ENCODE data around the gene QRFP. TPM values are rescaled to one million over a fixed set of nuclear protein-coding genes. Genes with fewer than 3 reads are reported as not detected.

The QRFP gene
- total RNA-seq, 1 experiment from 2014 or later: not detected

DNA sequence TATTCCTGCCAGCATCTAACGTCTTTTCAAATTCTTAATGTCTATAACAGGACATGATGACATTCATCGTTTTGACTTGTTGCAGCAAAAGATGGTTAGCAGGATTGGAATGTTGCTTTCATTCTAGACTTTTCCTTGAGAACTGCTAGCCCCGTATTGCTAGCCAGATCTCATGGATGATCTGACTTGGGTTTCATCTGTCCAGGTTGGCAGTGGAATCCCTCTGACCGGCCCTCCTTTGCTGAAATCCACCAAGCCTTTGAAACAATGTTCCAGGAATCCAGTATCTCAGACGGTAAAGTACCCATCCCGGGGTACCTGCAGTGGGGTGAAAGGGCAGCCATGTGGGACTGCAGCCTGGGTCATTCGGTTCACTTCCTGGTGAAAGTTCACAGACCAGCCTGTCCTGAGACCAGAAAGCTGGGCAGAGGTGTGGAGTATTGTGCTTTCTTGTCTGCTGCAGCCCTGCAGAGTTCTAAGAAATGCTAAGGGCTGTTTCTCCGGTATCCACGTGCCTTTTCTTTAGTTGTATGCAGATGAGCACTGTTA lies 16.7 kb downstream of the QRFP start:
- Histone ChIP-seq H3K9me2 (replicated peaks; ENCODE audit: low read length) (no peaks in the 10 kb centered on the region), H3K27ac (ENCODE audit: low read length) (no peak overlapping the region), H3K4me3 (ENCODE audit: low read length) (no peak overlapping the region), H3F3A (ENCODE audit: low read length, unreplicated experiment) (no peaks in the 10 kb centered on the region), H3K9ac (ENCODE audit: low read length) (no peak overlapping the region), H3K9me3 (ENCODE audit: low read length) (no peaks in the 10 kb centered on the region), H3K79me2 (ENCODE audit: low read length) (no peaks in the 10 kb centered on the region), H2AFZ (ENCODE audit: low read length) (no peak overlapping the region), H3K4me2 (ENCODE audit: low read length) (no peak overlapping the region), H4K20me1 (ENCODE audit: low read length) (no peaks in the 10 kb centered on the region), H3K36me3 (ENCODE audit: low read depth, low read length) (peaks cover 3% of the 10 kb centered on the region), H3K27me3 (ENCODE audit: low read length) (no peaks in the 10 kb centered on the region), H3K4me1 (ENCODE audit: insufficient read depth, low read length) (no peaks in the 10 kb centered on the region; the same call in 1 of the 2 replicates)
- intact Hi-C loops (cut with micrococcal nuclease): no loop called here
- ATAC-seq (no peak), DNase-seq (no peak)
- POLR2A ChIA-PET (ENCODE audit: unreplicated experiment): no interaction called here
- TF ChIP-seq EZH2phosphoT487 (IDR thresholded peaks at IDR 0.05; ENCODE audit: borderline replicate concordance, low read length) (no peak), EZH2 (IDR thresholded peaks at IDR 0.05; ENCODE audit: low read length, unreplicated experiment) (no peak)
- BruUV-seq (replicated peaks): no TSS peak
- CTCF ChIA-PET: no interaction called here

DNA sequence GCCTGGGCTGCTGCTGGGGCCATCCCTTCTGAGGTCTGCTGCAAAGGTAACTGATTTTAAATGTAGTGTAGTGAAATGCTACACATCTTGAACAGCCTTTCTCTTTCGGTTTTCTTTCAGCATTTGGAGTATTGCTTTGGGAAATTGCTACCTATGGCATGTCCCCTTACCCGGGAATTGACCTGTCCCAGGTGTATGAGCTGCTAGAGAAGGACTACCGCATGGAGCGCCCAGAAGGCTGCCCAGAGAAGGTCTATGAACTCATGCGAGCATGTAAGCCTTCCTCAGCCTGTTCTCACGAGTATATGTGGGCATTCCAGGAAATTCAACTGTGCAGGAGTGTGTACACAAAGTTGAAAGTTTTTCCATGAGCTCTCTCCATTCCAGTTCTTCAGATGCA lies 18.3 kb downstream of the QRFP start:
- DNase-seq (no peak), ATAC-seq (no peak)
- intact Hi-C loops (cut with micrococcal nuclease): no loop called here
- Histone ChIP-seq H3K4me1 (ENCODE audit: insufficient read depth, low read length) (no peaks in the 10 kb centered on the region; the same call in 1 of the 2 replicates), H3K36me3 (ENCODE audit: low read depth, low read length) (peaks cover 8% of the 10 kb centered on the region), H3K9ac (ENCODE audit: low read length) (no peak overlapping the region), H3K9me2 (replicated peaks; ENCODE audit: low read length) (no peaks in the 10 kb centered on the region), H3K4me3 (ENCODE audit: low read length) (no peak overlapping the region), H3K27me3 (ENCODE audit: low read length) (no peaks in the 10 kb centered on the region), H4K20me1 (ENCODE audit: low read length) (no peaks in the 10 kb centered on the region), H3K4me2 (ENCODE audit: low read length) (no peak overlapping the region), H3F3A (ENCODE audit: low read length, unreplicated experiment) (no peaks in the 10 kb centered on the region), H3K27ac (ENCODE audit: low read length) (no peak overlapping the region), H2AFZ (ENCODE audit: low read length) (no peak overlapping the region), H3K79me2 (ENCODE audit: low read length) (no peaks in the 10 kb centered on the region), H3K9me3 (ENCODE audit: low read length) (no peaks in the 10 kb centered on the region)
- ChIA-PET POLR2A (ENCODE audit: unreplicated experiment) (no interaction called here), CTCF (no interaction called here)
- BruUV-seq (replicated peaks): no TSS peak
- no peak for TF ChIP-seq EZH2 (IDR thresholded peaks at IDR 0.05; ENCODE audit: low read length, unreplicated experiment)
- TF ChIP-seq CTCF (conservative IDR thresholded peaks at IDR 0.05; ENCODE audit: low read depth, low read length): no peak
- no peak for TF ChIP-seq EZH2phosphoT487 (IDR thresholded peaks at IDR 0.05; ENCODE audit: borderline replicate concordance, low read length)

GRCh38 chr9:130877300-130877699 lies 19.3 kb downstream of the QRFP start:
- no peak overlapping the region for H3K4me2 ChIP-seq (ENCODE audit: low read length)
- no peaks in the 10 kb centered on the region for H3K27me3 ChIP-seq (ENCODE audit: low read length)
- no peak overlapping the region for H3K27ac ChIP-seq (ENCODE audit: low read length)
- H2AFZ ChIP-seq (ENCODE audit: low read length): no peak overlapping the region
- no peak for TF ChIP-seq EZH2phosphoT487 (IDR thresholded peaks at IDR 0.05; ENCODE audit: borderline replicate concordance, low read length)
- TF ChIP-seq CTCF (conservative IDR thresholded peaks at IDR 0.05; ENCODE audit: low read depth, low read length): no peak
- TF ChIP-seq EZH2 (IDR thresholded peaks at IDR 0.05; ENCODE audit: low read length, unreplicated experiment): no peak
- no peak for DNase-seq
- H3K36me3 ChIP-seq (ENCODE audit: low read depth, low read length): peaks cover 8% of the 10 kb centered on the region
- H3F3A ChIP-seq (ENCODE audit: low read length, unreplicated experiment): no peaks in the 10 kb centered on the region
- no peaks in the 10 kb centered on the region for H3K79me2 ChIP-seq (ENCODE audit: low read length)
- ChIA-PET POLR2A (ENCODE audit: unreplicated experiment) (no interaction called here), CTCF (no interaction called here)
- no peaks in the 10 kb centered on the region for H3K4me1 ChIP-seq (ENCODE audit: insufficient read depth, low read length)
- no peak for ATAC-seq
- no peak overlapping the region for H3K4me3 ChIP-seq (ENCODE audit: low read length)
- no peaks in the 10 kb centered on the region for H3K9me2 ChIP-seq (replicated peaks; ENCODE audit: low read length)
- intact Hi-C loops (cut with micrococcal nuclease): no loop called here
- no TSS peak for BruUV-seq (replicated peaks)
- no peak overlapping the region for H3K9ac ChIP-seq (ENCODE audit: low read length)
- no peaks in the 10 kb centered on the region for H4K20me1 ChIP-seq (ENCODE audit: low read length)
- no peaks in the 10 kb centered on the region for H3K9me3 ChIP-seq (ENCODE audit: low read length)
